ENCODE results near the gene ACTRT2.

The ACTRT2 gene

GRCh38 chr1:2983319-2983705 lies 38.0 kb upstream of the ACTRT2 start:
- H2BK120ac ChIP-seq (ENCODE audit: insufficient read depth, low read length, poor library complexity), result no peak overlapping the region
- H3K14ac ChIP-seq (ENCODE audit: low read length), result no peak overlapping the region
- H4K8ac ChIP-seq (ENCODE audit: low read depth, low read length), result no peak overlapping the region
- H3K9me3 ChIP-seq (ENCODE audit: insufficient read depth, low read depth, low read length), result peaks cover 27% of the 10 kb centered on the region
- H2BK12ac ChIP-seq (ENCODE audit: low read length), result no peak overlapping the region
- no CpG with 5 or more reads among the region's 15 CpGs for WGBS (ENCODE audit: extremely low coverage, insufficient coverage, insufficient read length)
- no peak overlapping the region for H4K12ac ChIP-seq (ENCODE audit: low read depth, low read length)
- no peak overlapping the region for H3K9ac ChIP-seq (ENCODE audit: low read length)
- no peaks in the 10 kb centered on the region for H3K4me1 ChIP-seq (ENCODE audit: control insufficient read depth in 1 of 2, insufficient read depth in 2 of 2, low read length in 2 of 2)
- H3K18ac ChIP-seq (ENCODE audit: low read length), result no peak overlapping the region
- H3K27me3 ChIP-seq (ENCODE audit: insufficient read depth, low read length), result no peaks in the 10 kb centered on the region
- H2BK5ac ChIP-seq (ENCODE audit: low read depth, low read length, poor library complexity), result no peak overlapping the region
- no peak for DNase-seq
- H3K36me3 ChIP-seq (ENCODE audit: control insufficient read depth in 1 of 2, insufficient read depth in 2 of 2, low read length in 2 of 2), result no peaks in the 10 kb centered on the region
- no peak overlapping the region for H4K91ac ChIP-seq (ENCODE audit: low read depth, low read length)
- no peak overlapping the region for H2AFZ ChIP-seq (ENCODE audit: insufficient read depth, low read length, poor library complexity)
- H3K79me2 ChIP-seq (ENCODE audit: control insufficient read depth, insufficient read depth, low read length, poor library complexity), result no peaks in the 10 kb centered on the region
- no peak overlapping the region for H3K23ac ChIP-seq (ENCODE audit: low read length)
- H3K4me2 ChIP-seq (ENCODE audit: low read length), result no peak overlapping the region
- no peak overlapping the region for H3K4ac ChIP-seq (ENCODE audit: low read depth, low read length)
- no peak overlapping the region for H3K27ac ChIP-seq (ENCODE audit: low read depth, low read length)
- H3K4me3 ChIP-seq (ENCODE audit: low read depth, low read length), result no peak overlapping the region
- no peaks in the 10 kb centered on the region for H3K79me1 ChIP-seq (ENCODE audit: low read length)
- no peak overlapping the region for H2AK5ac ChIP-seq (ENCODE audit: low read length)

- Histone ChIP-seq H3K27ac (ENCODE audit: low read depth, low read length) (no peak overlapping the region), H3K4ac (ENCODE audit: low read depth, low read length) (no peak overlapping the region), H2AFZ (ENCODE audit: insufficient read depth, low read length, poor library complexity) (no peak overlapping the region), H4K12ac (ENCODE audit: low read depth, low read length) (no peak overlapping the region), H3K14ac (ENCODE audit: low read length) (no peak overlapping the region), H4K91ac (ENCODE audit: low read depth, low read length) (no peak overlapping the region), H2BK5ac (ENCODE audit: low read depth, low read length, poor library complexity) (no peak overlapping the region), H2BK120ac (ENCODE audit: insufficient read depth, low read length, poor library complexity) (no peak overlapping the region), H2AK5ac (ENCODE audit: low read length) (no peak overlapping the region), H3K4me2 (ENCODE audit: low read length) (no peak overlapping the region), H3K36me3 (ENCODE audit: control insufficient read depth in 1 of 2, insufficient read depth in 2 of 2, low read length in 2 of 2) (no peaks in the 10 kb centered on the region), H3K79me1 (ENCODE audit: low read length) (no peaks in the 10 kb centered on the region), H3K9ac (ENCODE audit: low read length) (no peak overlapping the region), H3K4me3 (ENCODE audit: low read depth, low read length) (no peak overlapping the region), H4K8ac (ENCODE audit: low read depth, low read length) (no peak overlapping the region), H3K27me3 (ENCODE audit: insufficient read depth, low read length) (no peaks in the 10 kb centered on the region), H3K23ac (ENCODE audit: low read length) (no peak overlapping the region), H2BK12ac (ENCODE audit: low read length) (no peak overlapping the region), H3K18ac (ENCODE audit: low read length) (no peak overlapping the region), H3K79me2 (ENCODE audit: control insufficient read depth, insufficient read depth, low read length, poor library complexity) (no peaks in the 10 kb centered on the region), H3K4me1 (ENCODE audit: control insufficient read depth in 1 of 2, insufficient read depth in 2 of 2, low read length in 2 of 2) (no peaks in the 10 kb centered on the region), H3K9me3 (ENCODE audit: insufficient read depth, low read depth, low read length) (peaks cover 28% of the 10 kb centered on the region)
- no CpG with 5 or more reads among the region's 21 CpGs for WGBS (ENCODE audit: extremely low coverage, insufficient coverage, insufficient read length)
- DNase-seq, result no peak
Observed at GRCh38 chr1:2983706-2984398, 37.4 kb upstream of the ACTRT2 start.

GRCh38 chr1:2984399-2985061 lies 36.7 kb upstream of the ACTRT2 start:
- H2AFZ ChIP-seq (ENCODE audit: insufficient read depth, low read length, poor library complexity), result no peak overlapping the region
- no peak overlapping the region for H2AK5ac ChIP-seq (ENCODE audit: low read length)
- no peak overlapping the region for H4K12ac ChIP-seq (ENCODE audit: low read depth, low read length)
- H3K36me3 ChIP-seq (ENCODE audit: control insufficient read depth in 1 of 2, insufficient read depth in 2 of 2, low read length in 2 of 2), result no peaks in the 10 kb centered on the region
- no peak overlapping the region for H3K18ac ChIP-seq (ENCODE audit: low read length)
- no peak overlapping the region for H4K8ac ChIP-seq (ENCODE audit: low read depth, low read length)
- H4K91ac ChIP-seq (ENCODE audit: low read depth, low read length), result no peak overlapping the region
- no peaks in the 10 kb centered on the region for H3K79me1 ChIP-seq (ENCODE audit: low read length)
- no peak overlapping the region for H3K4me2 ChIP-seq (ENCODE audit: low read length)
- peaks cover 28% of the 10 kb centered on the region for H3K9me3 ChIP-seq (ENCODE audit: insufficient read depth, low read depth, low read length)
- no peak overlapping the region for H3K27ac ChIP-seq (ENCODE audit: low read depth, low read length)
- H2BK120ac ChIP-seq (ENCODE audit: insufficient read depth, low read length, poor library complexity), result no peak overlapping the region
- H3K27me3 ChIP-seq (ENCODE audit: insufficient read depth, low read length), result no peaks in the 10 kb centered on the region
- no peak overlapping the region for H3K14ac ChIP-seq (ENCODE audit: low read length)
- H2BK12ac ChIP-seq (ENCODE audit: low read length), result no peak overlapping the region
- no peak overlapping the region for H3K4ac ChIP-seq (ENCODE audit: low read depth, low read length)
- no peak overlapping the region for H2BK5ac ChIP-seq (ENCODE audit: low read depth, low read length, poor library complexity)
- no peak for DNase-seq
- WGBS (ENCODE audit: extremely low coverage, insufficient coverage, insufficient read length), result no CpG with 5 or more reads among the region's 12 CpGs
- H3K23ac ChIP-seq (ENCODE audit: low read length), result no peak overlapping the region
- H3K4me3 ChIP-seq (ENCODE audit: low read depth, low read length), result no peak overlapping the region
- no peaks in the 10 kb centered on the region for H3K79me2 ChIP-seq (ENCODE audit: control insufficient read depth, insufficient read depth, low read length, poor library complexity)
- no peak overlapping the region for H3K9ac ChIP-seq (ENCODE audit: low read length)
- H3K4me1 ChIP-seq (ENCODE audit: control insufficient read depth in 1 of 2, insufficient read depth in 2 of 2, low read length in 2 of 2), result no peaks in the 10 kb centered on the region

GRCh38 chr1:2985067-2985561 lies 36.2 kb upstream of the ACTRT2 start:
- Histone ChIP-seq H3K9ac (ENCODE audit: low read length) (no peak overlapping the region), H2BK5ac (ENCODE audit: low read depth, low read length, poor library complexity) (no peak overlapping the region)

More at GRCh38 chr1:2985067-2985561, 36.2 kb upstream of the ACTRT2 start:
- H2AFZ ChIP-seq (ENCODE audit: insufficient read depth, low read length, poor library complexity), result no peak overlapping the region
- no peaks in the 10 kb centered on the region for H3K27me3 ChIP-seq (ENCODE audit: insufficient read depth, low read length)
- H2AK5ac ChIP-seq (ENCODE audit: low read length), result no peak overlapping the region
- peaks cover 34% of the 10 kb centered on the region for H3K9me3 ChIP-seq (ENCODE audit: insufficient read depth, low read depth, low read length)
- no peak overlapping the region for H3K18ac ChIP-seq (ENCODE audit: low read length)
- no peak overlapping the region for H2BK120ac ChIP-seq (ENCODE audit: insufficient read depth, low read length, poor library complexity)
- no peak for DNase-seq
- H3K23ac ChIP-seq (ENCODE audit: low read length), result no peak overlapping the region
- no peak overlapping the region for H3K4ac ChIP-seq (ENCODE audit: low read depth, low read length)
- no peak overlapping the region for H3K27ac ChIP-seq (ENCODE audit: low read depth, low read length)
- no CpG with 5 or more reads among the region's 17 CpGs for WGBS (ENCODE audit: extremely low coverage, insufficient coverage, insufficient read length)
- no peak overlapping the region for H3K4me3 ChIP-seq (ENCODE audit: low read depth, low read length)
- H2BK12ac ChIP-seq (ENCODE audit: low read length), result no peak overlapping the region
- H3K4me1 ChIP-seq (ENCODE audit: control insufficient read depth in 1 of 2, insufficient read depth in 2 of 2, low read length in 2 of 2), result no peaks in the 10 kb centered on the region
- H3K79me2 ChIP-seq (ENCODE audit: control insufficient read depth, insufficient read depth, low read length, poor library complexity), result no peaks in the 10 kb centered on the region
- no peak overlapping the region for H3K14ac ChIP-seq (ENCODE audit: low read length)
- H4K8ac ChIP-seq (ENCODE audit: low read depth, low read length), result no peak overlapping the region
- H4K91ac ChIP-seq (ENCODE audit: low read depth, low read length), result no peak overlapping the region
- no peak overlapping the region for H4K12ac ChIP-seq (ENCODE audit: low read depth, low read length)
- H3K36me3 ChIP-seq (ENCODE audit: control insufficient read depth in 1 of 2, insufficient read depth in 2 of 2, low read length in 2 of 2), result no peaks in the 10 kb centered on the region
- H3K4me2 ChIP-seq (ENCODE audit: low read length), result no peak overlapping the region
- no peaks in the 10 kb centered on the region for H3K79me1 ChIP-seq (ENCODE audit: low read length)
